ENCODE results near the gene SPG7.

DNA sequence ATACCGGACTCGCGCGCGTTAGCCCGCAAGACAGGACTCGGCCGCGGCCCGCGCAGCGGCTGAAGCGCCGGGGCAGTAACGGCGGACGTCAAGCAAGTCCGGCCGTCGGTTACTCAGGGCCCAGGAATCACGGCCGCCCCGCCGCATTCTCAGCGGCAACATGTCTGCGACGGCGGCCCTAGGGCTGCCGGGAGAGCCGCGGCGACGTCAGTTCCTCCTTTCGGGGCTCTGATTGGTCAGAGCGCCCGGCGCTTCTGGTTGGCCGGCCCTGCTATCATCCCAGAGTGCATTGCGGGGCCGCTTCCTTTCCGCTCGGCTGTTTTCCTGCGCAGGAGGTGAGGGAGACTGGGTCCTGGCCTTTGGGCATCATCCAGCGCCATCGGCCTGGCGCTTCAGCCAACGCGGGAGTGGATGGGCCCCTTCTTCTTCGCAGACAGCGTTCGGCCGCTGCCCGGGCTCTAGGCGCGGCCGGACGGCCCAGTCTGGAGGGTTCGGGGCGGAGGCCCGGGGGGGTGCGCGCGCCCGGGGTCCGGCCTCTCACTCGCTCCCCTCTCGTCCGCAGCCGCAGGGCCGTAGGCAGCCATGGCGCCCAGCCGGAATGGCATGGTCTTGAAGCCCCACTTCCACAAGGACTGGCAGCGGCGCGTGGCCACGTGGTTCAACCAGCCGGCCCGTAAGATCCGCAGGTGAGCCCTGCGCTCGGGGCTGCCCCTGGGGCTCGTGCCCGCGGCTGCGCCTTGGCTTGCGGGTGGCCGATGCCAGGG, 52.4 kb downstream of the SPG7 start, which contains the start of gene RPL13:
- TF ChIP-seq, protein P1, sequence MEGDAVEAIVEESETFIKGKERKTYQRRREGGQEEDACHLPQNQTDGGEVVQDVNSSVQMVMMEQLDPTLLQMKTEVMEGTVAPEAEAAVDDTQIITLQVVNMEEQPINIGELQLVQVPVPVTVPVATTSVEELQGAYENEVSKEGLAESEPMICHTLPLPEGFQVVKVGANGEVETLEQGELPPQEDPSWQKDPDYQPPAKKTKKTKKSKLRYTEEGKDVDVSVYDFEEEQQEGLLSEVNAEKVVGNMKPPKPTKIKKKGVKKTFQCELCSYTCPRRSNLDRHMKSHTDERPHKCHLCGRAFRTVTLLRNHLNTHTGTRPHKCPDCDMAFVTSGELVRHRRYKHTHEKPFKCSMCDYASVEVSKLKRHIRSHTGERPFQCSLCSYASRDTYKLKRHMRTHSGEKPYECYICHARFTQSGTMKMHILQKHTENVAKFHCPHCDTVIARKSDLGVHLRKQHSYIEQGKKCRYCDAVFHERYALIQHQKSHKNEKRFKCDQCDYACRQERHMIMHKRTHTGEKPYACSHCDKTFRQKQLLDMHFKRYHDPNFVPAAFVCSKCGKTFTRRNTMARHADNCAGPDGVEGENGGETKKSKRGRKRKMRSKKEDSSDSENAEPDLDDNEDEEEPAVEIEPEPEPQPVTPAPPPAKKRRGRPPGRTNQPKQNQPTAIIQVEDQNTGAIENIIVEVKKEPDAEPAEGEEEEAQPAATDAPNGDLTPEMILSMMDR (IDR thresholded peaks at IDR 0.05), result peak in 1 of 3 experiments; percentile 30
- peak; percentile 93 for TF ChIP-seq POLR2A (IDR thresholded peaks at IDR 0.05; ENCODE audit: low read depth)
